Lung (tissue), 12 donors: ENCODE data around the gene SIM2. TPM values are rescaled to one million over a fixed set of nuclear protein-coding genes. Genes with fewer than 3 reads are reported as not detected.

Source experiments
- ATAC-seq: fragments of 200-7000 bp; cut with Tn5 transposase; one replicate; pipeline ENCODE4 v1.9.1; 2020; ENCODE audit warnings: moderate number of reproducible peaks; ENCODE audit not compliant: insufficient read depth, low FRiP score
- DNase-seq, 3 donors: peaks; one replicate each; pipeline ENCODE4 v3.0.0-alpha.2; 2013 to 2017
- H3K27ac ChIP-seq, 2 donors: one replicate each; pipeline ENCODE4 v1.5.1; 2013; ENCODE audit warnings: mild to moderate bottlenecking in 2 of 2, moderate library complexity in 2 of 2, control low read depth in 1 of 2, inconsistent platforms in 1 of 2, low read depth in 1 of 2, low read length in 1 of 2
- H3K27me3 ChIP-seq, 3 donors: one replicate each; pipeline ENCODE4 v1.5.1; 2013; ENCODE audit warnings: low read length in 2 of 3; ENCODE audit not compliant: control insufficient read depth in 3 of 3, insufficient read depth in 3 of 3
- H3K36me3 ChIP-seq, 4 donors: one replicate each; pipeline ENCODE4 v1.5.1; 2013; ENCODE audit warnings: low read length in 4 of 4, mild to moderate bottlenecking in 1 of 4, moderate library complexity in 1 of 4; ENCODE audit not compliant: control insufficient read depth in 4 of 4, insufficient read depth in 4 of 4
- H3K4me1 ChIP-seq, 5 donors: one replicate each; pipeline ENCODE4 v1.5.1; 2013; ENCODE audit warnings: low read length in 5 of 5, mild to moderate bottlenecking in 2 of 5, moderate library complexity in 1 of 5; ENCODE audit not compliant: control insufficient read depth in 5 of 5, insufficient read depth in 5 of 5
- H3K4me3 ChIP-seq: one replicate; pipeline ENCODE4 v1.5.1; 2013; ENCODE audit warnings: mild to moderate bottlenecking, control low read depth, moderate library complexity
- H3K9ac ChIP-seq, 2 donors: one replicate each; pipeline ENCODE4 v1.5.1; 2013; ENCODE audit warnings: low read length in 2 of 2, control low read depth in 1 of 2; ENCODE audit not compliant: insufficient read depth in 1 of 2
- H3K9me3 ChIP-seq, 4 donors: one replicate each; pipeline ENCODE4 v1.5.1; 2013; ENCODE audit warnings: low read length in 3 of 4, mild to moderate bottlenecking in 1 of 4, moderate library complexity in 1 of 4; ENCODE audit not compliant: control insufficient read depth in 4 of 4, insufficient read depth in 3 of 4
- WGBS, 2 donors: extraction: QIAGEN DNeasy Blood & Tissue Kit; methylation state at CpG; one replicate each; pipeline ENCODE4 v1.1.7; 2013; 5-methylcytosine and 5-hydroxymethylcytosine counted together
- polyA plus RNA-seq, 2 donors: library from polyadenylated mRNA; stranded (reverse); fragments of 200-250 nt; gene quantifications; one replicate each; pipeline ENCODE4 v1.2.1, GENCODE V29; 2013
- total RNA-seq, 2 donors: library from RNA; depleted of rRNA in 1 of 2; stranded (reverse); fragments of >200 nt in 1 of 2; gene quantifications; one replicate each; pipeline ENCODE4 v1.2.1, GENCODE V29; 2014 to 2021
- TF ChIP-seq, protein P1 (sequence below): IDR thresholded peaks from 2 replicates; pipeline ENCODE4 v1.5.1; 2012; ENCODE audit warnings: mild to moderate bottlenecking; ENCODE audit errors: control extremely low read depth, extremely low read depth
- donor health status: control.
- donor health status: control.
- donor health status: Bipolar disorder and iron deficiency.
- donor health status: healthy.
- donor health status: DM: yes; HTN: yes; CAD: no.

The SIM2 gene
- total and polyA plus RNA-seq, 4 donors: not detected

DNA sequence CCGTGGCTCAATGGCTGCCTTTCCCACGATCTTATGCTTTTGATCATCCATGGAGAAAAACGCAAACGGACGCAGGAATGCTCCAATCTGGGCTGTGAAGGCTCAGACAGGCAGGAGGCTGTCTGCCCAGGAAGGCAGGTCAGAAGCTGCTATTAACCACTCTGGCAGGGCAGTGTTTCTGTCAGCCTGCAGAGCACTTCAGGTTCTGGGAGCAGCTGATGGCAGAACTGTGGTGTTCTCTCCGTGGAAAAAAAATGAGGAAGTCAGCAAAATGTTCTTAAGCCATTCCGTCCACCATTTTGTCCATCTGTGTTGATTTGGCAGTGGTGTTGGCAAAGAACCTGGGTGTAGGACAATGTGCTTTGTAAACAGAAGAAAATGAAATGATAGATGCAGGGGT lies 91.7 kb downstream of the SIM2 start:
- Histone ChIP-seq H3K9ac (no peak overlapping the region), H3K36me3 (no peaks in the 10 kb centered on the region), H3K4me3 (no peak overlapping the region), H3K4me1 (peaks cover 0 to 20% (median 0%) of the 10 kb centered on the region in 5 donors), H3K27ac (no peak overlapping the region), H3K9me3 (peaks cover 0 to 3% (median 0%) of the 10 kb centered on the region in 4 donors), H3K27me3 (no peaks in the 10 kb centered on the region)
- TF ChIP-seq, protein P1, sequence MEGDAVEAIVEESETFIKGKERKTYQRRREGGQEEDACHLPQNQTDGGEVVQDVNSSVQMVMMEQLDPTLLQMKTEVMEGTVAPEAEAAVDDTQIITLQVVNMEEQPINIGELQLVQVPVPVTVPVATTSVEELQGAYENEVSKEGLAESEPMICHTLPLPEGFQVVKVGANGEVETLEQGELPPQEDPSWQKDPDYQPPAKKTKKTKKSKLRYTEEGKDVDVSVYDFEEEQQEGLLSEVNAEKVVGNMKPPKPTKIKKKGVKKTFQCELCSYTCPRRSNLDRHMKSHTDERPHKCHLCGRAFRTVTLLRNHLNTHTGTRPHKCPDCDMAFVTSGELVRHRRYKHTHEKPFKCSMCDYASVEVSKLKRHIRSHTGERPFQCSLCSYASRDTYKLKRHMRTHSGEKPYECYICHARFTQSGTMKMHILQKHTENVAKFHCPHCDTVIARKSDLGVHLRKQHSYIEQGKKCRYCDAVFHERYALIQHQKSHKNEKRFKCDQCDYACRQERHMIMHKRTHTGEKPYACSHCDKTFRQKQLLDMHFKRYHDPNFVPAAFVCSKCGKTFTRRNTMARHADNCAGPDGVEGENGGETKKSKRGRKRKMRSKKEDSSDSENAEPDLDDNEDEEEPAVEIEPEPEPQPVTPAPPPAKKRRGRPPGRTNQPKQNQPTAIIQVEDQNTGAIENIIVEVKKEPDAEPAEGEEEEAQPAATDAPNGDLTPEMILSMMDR: no peak
- DNase-seq (no peak), ATAC-seq (no peak)
- 82% methylated on average over 7 of the region's 7 CpGs for WGBS, 2 donors

DNA sequence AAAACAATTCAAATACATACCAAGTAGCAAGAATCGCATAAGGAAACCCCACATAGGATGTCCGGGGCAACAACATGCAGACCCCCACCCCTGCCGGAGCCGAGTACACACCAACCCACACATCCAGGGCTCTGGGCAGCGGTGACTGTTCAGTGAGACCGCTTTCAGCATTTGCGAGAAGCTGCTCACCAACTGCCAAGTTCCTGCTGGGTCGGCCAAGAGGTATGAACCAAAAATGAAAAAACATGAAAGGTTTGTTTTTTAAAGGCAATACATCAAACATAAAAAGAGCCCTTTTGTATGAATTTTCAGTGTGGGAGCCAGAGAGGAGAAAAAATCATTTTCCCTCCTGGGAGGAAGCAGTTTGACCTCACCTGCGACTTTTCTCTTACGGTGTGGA lies 92.3 kb downstream of the SIM2 start:
- Histone ChIP-seq H3K27ac (no peak overlapping the region), H3K4me1 (peaks cover 0 to 16% (median 0%) of the 10 kb centered on the region in 5 donors), H3K27me3 (no peaks in the 10 kb centered on the region), H3K36me3 (no peaks in the 10 kb centered on the region), H3K9me3 (peaks cover 0 to 4% (median 1%) of the 10 kb centered on the region in 4 donors), H3K9ac (no peak overlapping the region), H3K4me3 (no peak overlapping the region)
- WGBS, 2 donors: 90 to 93% methylated on average over 10 of the region's 10 CpGs
- ATAC-seq (no peak), DNase-seq (no peak)
- TF ChIP-seq, protein P1: no peak

DNA sequence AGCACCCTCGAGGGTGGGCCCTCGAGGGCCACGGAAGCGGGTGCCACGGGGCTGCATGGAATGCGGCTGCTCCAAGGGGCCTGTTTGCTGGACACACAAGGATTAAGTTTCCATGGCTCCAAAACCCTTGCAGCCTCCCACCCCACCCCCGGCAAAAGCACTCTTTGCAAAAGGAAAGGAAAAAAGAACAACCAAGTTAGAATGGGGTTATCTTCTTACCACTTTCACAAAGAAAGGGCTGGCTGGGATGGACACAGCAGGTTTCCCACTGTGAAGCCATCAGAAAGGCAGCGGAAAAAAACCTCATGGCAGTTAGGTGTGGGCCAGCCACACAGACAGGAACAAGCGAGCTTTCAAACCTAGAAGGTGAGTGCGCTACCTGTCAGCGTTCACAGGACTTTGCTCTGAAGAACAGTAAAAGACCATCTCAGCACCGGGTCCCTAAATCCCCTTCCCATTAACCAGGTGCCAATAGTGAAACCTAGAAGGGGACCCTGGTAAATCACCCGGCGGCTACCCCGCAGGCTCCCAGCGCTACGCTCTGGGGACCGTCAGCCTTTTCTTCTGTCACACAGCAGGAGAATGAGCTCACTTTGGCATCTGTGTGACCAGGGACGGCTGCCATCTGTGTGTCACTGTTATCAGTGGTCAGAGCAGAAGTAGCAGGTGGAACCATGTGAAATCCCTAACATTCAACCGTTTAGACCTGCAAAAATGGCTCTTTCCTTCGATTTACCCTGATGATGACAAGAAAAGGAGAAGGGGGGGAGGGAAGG lies 93.0 kb downstream of the SIM2 start:
- no peak overlapping the region for H3K27ac ChIP-seq
- peaks cover 0 to 11% (median 0%) of the 10 kb centered on the region in 5 donors for H3K4me1 ChIP-seq
- peaks cover 0 to 4% (median 3%) of the 10 kb centered on the region in 4 donors for H3K9me3 ChIP-seq
- H3K27me3 ChIP-seq: no peaks in the 10 kb centered on the region
- no peaks in the 10 kb centered on the region for H3K36me3 ChIP-seq
- WGBS, 2 donors: 89 to 93% methylated on average over 21 of the region's 21 CpGs
- no peak overlapping the region for H3K9ac ChIP-seq
- DNase-seq (peak in 1 of 3 donors; percentile 21), ATAC-seq (no peak)
- TF ChIP-seq, protein P1: no peak
- H3K4me3 ChIP-seq: no peak overlapping the region
